HG03139 (cell line): ENCODE results near the gene UNC5C.

Experiments used
- ATAC-seq: cut with Tn5 transposase; IDR thresholded peaks from one replicate; pipeline ENCODE4 v1.9.1; 2021; ENCODE audit not compliant: unreplicated experiment

The UNC5C gene

GRCh38 chr4:95224402-95224801, 324.4 kb downstream of the UNC5C start:
- no peak for ATAC-seq

- ATAC-seq: no peak
These were observed 328.3 kb downstream of the UNC5C start for GRCh38 chr4:95220205-95221175.

- ATAC-seq: no peak
These were observed 329.7 kb downstream of the UNC5C start for GRCh38 chr4:95219109-95219508.

- ATAC-seq: no peak
These were observed 331.6 kb downstream of the UNC5C start for GRCh38 chr4:95217197-95217596.

GRCh38 chr4:95216636-95217035, 332.1 kb downstream of the UNC5C start:
- ATAC-seq: no peak

- no peak for ATAC-seq
These were observed 332.7 kb downstream of the UNC5C start for GRCh38 chr4:95215991-95216605.

GRCh38 chr4:95215043-95215442, 333.7 kb downstream of the UNC5C start:
- ATAC-seq: no peak

GRCh38 chr4:95214408-95214807, 334.4 kb downstream of the UNC5C start:
- ATAC-seq: no peak

- ATAC-seq: no peak
These were observed 335.4 kb downstream of the UNC5C start for GRCh38 chr4:95213366-95213765.

- no peak for ATAC-seq
These were observed 336.1 kb downstream of the UNC5C start for GRCh38 chr4:95212692-95213091.

- ATAC-seq: no peak
These were observed 338.8 kb downstream of the UNC5C start for GRCh38 chr4:95209927-95210326.

- ATAC-seq: no peak
These were observed 343.9 kb downstream of the UNC5C start for GRCh38 chr4:95204873-95205272.

- no peak for ATAC-seq
These were observed 344.4 kb downstream of the UNC5C start for GRCh38 chr4:95204267-95204844.

GRCh38 chr4:95198961-95199360, 349.8 kb downstream of the UNC5C start:
- ATAC-seq: no peak

- ATAC-seq: no peak
These were observed 351.4 kb downstream of the UNC5C start for GRCh38 chr4:95197353-95197752.

GRCh38 chr4:95193391-95194224, 355.2 kb downstream of the UNC5C start:
- ATAC-seq: no peak

GRCh38 chr4:95191537-95191936, 357.2 kb downstream of the UNC5C start:
- no peak for ATAC-seq

GRCh38 chr4:95190751-95191436, 357.9 kb downstream of the UNC5C start:
- no peak for ATAC-seq

- no peak for ATAC-seq
These were observed 359.9 kb downstream of the UNC5C start for GRCh38 chr4:95188701-95189370.

GRCh38 chr4:95186666-95187065, 362.1 kb downstream of the UNC5C start:
- no peak for ATAC-seq
